Stimulated activated CD8-positive, alpha-beta memory T cell treated with anti-CD3 and anti-CD28 coated beads, Interleukin-7, amount 100 ng/mL, for 24 hours (primary cell): Measurements from ENCODE around the gene SHANK3.

Experiments
- DNase-seq: peaks from one replicate; pipeline ENCODE4 v3.0.0-alpha.2; 2020; ENCODE audit warnings: low read depth

SHANK3 gene

DNA sequence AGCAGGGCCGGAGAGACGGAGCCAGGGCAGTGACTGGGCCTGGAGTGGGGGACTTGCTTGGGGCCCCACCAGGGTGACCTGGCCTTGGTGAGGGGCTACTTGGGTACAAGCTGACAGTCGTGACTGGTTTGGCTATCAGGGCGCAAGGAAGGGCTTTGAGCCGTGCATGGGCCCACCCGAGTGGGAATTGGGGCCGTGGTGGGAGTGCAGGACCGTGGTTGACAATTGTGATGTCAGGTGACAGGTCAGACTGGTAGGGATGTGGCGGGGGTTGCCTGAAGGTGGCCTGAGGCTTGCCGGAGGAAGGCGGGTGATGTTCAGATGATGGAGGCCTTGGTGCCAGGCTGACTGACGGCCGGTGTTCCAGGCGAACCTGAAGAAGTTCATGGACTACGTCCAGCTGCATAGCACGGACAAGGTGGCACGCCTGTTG lies 5.6 kb downstream of the SHANK3 start:
- no peak for DNase-seq

DNA sequence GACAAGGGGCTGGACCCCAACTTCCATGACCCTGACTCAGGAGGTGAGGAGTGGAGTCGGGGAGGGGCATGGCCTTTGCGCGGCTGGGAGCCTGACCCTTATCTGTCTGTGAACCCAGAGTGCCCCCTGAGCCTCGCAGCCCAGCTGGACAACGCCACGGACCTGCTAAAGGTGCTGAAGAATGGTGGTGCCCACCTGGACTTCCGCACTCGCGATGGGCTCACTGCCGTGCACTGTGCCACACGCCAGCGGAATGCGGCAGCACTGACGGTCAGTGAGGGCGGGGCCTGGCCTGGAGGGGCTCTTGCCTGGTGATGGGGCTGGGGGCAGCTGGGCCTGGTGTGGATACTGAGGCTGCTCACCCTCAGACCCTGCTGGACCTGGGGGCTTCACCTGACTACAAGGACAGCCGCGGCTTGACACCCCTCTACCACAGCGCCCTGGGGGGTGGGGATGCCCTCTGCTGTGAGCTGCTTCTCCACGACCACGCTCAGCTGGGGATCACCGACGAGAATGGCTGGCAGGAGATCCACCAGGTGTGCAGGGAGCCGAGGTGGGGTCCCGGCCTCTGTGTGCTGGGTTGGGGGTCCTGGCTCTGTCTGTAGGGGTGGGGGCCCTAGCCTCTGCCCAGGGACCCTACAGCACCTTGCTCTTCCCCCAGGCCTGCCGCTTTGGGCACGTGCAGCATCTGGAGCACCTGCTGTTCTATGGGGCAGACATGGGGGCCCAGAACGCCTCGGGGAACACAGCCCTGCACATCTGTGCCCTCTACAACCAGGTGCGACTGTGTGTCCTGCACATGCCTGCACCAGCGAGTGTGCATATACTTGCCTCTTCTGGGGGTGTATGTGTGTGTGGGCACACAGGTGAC lies 6.3 kb downstream of the SHANK3 start:
- DNase-seq = no peak

DNA sequence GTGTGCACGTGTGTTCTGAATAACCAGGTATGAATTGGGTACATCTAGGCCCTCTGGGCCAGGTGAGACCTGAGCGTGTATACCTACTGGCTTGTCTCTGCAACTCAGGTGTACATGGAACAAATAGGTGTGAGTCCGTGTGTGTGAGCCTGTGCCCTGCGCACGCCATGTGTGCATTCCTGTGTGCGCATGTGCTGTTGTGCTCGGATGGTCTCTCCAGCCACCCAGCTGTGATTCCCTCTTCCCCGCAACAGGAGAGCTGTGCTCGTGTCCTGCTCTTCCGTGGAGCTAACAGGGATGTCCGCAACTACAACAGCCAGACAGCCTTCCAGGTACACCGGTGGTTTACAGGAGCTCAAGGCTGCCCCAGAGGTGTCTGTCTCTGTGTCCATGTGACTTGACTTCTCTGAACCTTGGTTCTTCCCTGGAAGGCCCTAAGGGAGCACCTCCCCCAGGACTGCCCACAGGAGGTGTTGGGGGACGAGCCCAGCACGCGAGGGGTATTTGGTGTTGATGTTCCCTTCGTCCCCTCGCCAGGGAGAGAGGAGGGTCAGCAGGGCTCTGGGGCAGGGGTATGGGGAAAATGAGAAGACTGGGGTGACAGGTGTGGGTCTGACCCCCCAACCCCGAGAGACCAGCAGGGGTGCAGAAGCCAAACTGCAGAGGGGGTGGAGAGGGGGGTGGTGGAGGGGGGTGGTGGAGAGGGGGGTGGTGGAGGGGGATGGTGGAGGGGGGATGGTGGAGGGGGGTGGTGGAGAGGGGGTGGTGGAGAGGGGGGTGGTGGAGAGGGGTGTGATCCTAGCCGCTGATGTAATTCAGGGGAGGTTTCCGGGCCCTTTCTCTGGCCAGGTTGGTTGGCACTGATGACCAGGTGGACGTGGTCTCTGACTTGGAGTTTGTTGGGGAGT lies 10.7 kb downstream of the SHANK3 start:
- DNase-seq = no peak

DNA sequence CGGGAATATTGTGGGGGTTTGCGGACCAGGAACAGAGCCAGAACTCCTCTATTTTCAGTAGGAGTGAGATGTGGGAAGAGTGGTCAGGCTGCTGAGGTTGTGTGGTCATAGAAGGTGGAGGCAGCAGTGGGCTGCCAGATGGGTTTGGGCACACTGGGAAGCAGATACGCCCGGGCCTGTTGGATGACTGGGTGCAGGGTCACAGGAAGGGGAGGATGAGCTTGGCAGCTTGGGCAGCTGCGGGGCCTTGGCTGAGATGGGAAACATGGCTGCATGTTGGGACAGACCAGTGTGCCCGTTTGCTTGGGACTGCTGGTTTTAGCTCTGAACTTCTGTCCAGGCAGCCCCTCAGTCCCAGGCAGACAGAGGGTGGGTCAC lies 11.4 kb downstream of the SHANK3 start:
- no peak for DNase-seq

DNA sequence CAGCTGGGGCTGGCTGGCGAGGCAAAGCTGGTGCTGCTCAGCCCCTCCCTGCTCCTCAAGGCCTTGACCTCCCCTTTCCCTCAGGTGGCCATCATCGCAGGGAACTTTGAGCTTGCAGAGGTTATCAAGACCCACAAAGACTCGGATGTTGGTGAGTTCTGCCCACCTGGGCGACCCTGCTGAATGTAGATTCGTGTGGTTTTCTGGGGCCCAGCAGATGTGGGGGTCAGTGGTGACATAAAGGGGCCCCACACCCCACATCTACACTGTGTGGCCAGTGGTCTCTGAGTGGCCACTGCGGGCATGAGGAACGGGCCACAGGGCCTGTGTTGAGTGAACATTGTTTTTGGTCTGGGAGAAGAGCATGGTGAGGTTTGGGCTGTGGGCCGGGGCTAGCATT lies 11.9 kb downstream of the SHANK3 start:
- DNase-seq = no peak

DNA sequence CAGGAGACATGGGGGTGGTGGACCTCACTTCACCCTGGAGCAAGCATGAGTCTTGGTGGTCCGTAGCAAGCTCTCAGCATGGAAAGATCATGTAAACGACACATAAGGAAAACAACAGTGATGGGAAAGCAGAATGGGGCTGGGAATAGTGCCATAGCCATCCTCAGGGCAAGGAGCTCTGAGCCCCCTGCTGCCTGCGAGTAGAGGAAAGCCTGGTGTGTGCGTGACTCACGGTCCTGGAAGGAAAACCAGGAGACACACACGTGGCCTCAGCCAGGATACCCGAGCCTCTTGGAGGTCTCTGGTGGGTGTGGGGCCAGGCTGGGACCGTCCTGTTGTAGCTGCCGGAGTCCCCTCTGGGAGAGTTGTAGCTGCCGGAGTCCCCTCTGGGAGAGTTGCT lies 12.4 kb downstream of the SHANK3 start:
- DNase-seq = no peak

DNA sequence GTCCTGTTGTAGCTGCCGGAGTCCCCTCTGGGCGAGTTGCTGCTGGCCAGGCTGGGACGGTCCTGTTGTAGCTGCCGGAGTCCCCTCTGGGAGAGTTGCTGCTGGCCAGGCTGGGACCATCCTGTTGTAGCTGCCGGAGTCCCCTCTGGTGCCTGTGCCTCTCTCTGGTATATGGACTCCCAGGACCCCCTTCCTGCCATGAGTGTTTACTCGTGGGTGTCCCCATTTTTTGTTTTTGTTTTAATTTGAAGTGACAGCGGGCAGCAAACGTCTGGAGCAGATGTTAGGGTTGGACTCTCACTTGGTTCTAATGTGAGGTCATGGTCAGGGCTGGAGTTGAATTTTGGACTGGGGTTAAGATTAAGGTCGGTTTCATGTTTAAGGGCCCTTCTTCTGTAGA lies 14.2 kb downstream of the SHANK3 start:
- DNase-seq = no peak

DNA sequence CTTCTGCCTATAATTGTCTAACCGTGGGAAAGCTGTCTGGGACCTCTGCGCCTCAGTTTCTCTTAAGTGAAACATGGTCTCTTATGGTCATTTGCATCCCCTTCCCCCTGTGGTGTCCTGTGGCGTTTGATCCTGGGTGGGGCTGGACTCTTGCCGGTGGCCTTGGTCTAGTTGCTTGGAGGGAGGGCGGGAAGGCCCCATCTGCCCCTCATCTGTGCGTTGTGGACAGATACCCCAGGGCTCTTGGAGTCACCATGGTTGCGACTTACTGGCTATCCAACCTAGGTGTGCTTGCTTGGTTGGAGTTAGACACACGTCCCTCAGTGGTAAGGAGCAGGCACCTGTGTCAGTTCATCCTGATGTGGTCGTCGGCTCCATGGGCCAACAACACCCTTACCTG lies 15.2 kb downstream of the SHANK3 start:
- no peak for DNase-seq

DNA sequence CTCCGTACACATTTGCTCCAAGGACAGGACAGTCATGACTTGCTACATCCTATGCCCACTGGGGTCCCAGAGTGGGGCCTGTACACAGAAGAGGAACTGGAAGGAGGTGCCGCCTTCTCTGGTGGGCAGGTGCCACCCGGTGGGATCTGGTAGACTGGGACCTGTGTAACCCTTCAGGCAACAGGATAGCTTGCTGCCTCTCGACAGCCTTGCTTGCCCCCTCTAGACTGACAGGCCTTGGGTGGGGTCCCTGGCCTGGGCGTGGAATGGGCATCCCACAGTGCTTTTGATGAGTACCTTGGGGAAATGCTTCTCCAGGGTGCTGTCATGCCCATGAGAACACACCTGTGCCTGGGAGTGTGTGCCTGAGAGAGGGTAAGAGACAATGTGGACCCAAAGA lies 15.8 kb downstream of the SHANK3 start:
- no peak for DNase-seq

DNA sequence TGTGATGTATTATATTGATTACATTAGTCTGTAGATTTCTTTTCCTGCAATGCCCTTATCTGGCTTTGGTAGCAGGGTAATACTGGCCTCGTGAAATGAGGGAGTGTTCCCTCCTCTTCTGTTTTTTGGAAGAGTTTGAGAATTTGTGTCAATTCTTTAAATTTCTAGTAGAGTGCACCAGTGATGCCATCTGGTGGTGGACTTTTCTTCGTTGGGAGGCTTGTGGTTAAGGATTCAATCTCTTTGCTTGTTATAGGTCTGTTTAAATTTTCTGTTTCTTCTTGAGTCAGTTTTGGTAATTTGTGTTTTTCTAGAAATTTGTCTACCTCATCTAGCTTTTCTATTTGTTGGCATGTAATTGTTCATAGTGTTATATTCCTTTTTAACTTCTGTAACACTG lies 18.9 kb downstream of the SHANK3 start:
- no peak for DNase-seq

DNA sequence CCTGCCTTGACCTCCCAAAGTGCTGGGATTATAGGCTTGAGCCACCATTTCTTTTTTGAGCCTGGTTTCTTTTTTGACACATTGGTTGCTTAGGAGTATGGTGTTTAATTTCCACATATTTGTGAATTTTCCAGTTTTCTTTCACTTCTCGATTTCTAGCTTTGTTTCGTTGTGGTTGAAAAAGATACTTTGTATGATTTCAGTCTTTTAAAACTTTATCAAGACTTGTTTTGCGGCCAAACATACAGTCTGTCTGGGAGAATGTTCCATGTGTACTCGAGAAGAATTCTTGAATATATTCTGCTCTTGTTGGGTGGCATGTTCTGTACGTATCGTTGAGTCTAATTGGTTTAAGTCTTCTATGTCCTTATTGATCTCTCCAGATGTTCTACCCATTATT lies 20.8 kb downstream of the SHANK3 start:
- DNase-seq = no peak

DNA sequence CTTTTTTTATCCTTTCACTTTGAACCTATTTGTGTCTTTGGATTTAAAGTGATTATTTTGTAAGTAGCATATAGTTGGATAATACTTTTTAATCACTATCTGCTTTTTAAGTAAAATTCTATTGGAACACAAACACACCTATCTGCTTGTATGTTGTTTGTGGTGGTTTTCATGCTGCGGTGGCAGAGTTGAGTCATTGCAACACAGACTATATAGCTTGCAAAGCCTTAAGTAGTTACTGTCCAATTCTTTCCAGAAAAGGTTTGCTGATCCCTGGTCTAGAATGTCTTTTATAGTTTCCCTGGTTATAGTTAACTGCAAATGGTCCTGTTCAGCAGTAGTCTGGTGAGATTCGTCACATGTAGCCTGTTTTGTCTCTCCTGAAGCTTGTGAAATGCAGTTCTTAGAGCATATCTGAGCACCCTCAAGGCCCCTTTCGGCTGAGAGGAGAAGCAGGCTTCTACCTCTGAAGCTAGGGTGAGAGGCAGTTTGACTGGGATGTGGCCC lies 21.5 kb downstream of the SHANK3 start:
- DNase-seq = no peak

DNA sequence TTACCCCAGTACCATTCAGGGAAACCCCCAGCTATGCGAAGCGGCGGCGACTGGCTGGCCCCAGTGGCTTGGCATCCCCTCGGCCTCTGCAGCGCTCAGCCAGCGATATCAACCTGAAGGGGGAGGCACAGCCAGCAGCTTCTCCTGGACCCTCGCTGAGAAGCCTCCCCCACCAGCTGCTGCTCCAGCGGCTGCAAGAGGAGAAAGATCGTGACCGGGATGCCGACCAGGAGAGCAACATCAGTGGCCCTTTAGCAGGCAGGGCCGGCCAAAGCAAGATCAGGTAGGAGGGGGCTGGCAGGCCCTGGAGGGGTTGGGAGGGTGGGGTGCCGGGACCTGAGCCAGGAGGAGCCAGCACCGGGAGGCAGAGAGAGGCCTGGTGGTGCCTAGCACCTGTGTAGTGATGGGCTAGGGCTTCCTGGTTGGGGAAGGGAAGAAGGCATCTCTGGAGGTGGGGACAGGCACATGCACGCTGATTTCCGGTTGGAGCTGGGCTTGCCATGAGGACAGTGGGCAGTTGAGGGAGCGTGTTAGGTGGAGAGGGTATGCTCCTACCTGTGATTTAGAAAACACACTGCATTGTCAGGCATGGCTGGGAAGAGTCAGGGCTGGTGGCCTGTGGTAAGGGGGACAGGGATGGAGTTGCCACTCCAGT lies 22.3 kb downstream of the SHANK3 start:
- no peak for DNase-seq

DNA sequence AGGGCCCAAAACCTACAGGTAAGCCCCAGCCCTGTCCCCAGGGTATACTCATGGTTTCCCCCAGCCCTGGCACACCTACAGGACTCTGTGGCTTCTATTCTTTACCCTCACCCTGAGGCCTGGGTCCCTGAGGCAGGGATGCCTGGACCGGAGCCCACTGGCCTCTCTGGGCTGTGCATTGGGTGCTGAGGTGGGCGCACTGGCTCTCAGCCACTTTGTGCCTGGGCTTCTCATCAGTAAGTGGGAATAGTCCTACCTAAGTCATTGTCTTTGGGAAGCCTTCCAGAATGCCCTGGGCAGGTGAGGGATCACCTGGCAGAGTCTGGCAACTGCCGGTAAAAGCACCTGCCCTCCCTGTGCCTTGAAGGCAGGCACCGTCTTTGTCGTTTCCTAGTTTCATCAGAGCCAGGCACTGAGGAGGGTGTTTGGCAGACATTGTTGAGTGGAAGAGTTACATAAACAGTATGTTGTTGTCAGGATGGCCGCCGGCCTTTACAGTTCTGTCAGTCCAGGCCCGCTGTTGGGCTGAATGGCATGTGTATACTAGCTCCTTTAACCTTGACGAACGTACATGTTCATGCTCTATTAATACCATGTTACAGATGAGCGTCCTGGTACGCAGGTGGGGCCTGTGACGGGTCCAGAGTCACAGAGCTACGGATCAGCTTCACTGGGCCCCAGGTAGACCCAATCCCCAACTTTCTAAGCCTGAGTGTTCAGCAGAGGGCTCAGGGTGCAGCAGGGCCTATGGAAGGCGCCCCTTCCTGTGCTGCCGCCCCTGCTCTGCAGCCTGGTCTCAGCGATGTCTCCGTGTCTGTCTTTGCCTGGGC lies 23.0 kb downstream of the SHANK3 start:
- no peak for DNase-seq

DNA sequence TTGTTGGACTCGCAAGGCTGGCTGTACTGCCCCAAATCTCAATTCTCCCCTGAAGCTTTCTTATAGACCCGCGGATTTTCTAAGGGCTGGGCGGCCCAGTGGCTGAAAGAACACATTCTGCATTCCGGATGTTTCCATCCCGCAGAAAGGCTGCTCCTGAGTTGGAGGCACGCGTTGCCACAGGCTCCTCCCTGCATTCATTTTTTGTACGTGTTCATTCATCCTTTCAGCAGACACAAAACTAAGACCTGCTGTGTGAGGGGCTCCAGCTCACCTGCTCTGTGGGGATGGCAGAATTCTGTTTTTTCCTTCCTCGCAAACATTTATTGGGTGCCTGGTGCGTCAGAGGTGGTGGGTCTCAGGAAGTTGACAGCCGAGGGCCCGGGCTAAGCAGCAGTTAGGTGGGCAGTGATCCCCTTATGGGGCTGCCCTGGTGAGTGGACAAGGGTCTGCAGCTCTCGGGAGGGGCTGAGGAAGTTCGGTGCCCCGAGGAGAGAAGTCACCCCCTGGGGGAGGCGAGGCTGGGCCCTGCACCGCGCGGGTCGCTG lies 23.7 kb downstream of the SHANK3 start:
- DNase-seq = no peak

DNA sequence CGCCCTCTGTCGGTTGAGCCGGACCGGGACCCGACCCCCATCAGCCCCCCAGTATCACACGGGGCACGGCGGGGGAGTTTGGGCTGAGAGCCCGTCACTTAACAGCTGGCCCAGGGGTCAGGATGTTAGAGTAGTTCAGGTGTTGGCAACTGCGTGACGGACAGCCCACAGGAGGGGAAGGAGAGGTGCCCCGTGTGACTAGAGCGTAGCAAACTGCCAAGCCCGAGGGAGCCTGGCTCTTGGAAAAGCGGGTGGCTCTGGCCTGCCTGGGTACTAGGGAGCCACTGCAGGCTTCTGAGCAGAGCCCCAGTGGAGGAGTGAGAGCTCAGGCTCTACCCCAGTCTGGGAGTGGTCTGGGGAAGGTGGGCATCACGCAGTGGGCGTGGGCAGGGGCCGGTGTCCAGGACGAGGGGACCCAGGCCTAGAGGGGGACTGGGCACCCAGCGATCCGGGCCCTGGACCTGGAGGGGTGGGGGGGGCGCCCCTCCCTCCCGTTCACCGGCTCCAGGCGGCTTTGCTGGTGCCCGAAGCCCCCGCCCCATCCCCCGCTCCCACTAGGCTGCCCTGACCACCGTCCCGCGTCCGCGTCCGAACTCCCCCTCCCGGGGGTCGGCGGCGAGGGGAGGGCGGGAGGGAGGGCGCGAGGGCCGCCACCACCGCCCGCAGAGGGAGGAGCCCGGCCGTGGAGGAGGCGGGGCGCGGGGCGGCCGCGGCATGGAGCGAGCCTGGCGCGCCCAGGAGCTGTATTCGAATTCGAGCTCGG lies 24.4 kb downstream of the SHANK3 start:
- DNase-seq = no peak

DNA sequence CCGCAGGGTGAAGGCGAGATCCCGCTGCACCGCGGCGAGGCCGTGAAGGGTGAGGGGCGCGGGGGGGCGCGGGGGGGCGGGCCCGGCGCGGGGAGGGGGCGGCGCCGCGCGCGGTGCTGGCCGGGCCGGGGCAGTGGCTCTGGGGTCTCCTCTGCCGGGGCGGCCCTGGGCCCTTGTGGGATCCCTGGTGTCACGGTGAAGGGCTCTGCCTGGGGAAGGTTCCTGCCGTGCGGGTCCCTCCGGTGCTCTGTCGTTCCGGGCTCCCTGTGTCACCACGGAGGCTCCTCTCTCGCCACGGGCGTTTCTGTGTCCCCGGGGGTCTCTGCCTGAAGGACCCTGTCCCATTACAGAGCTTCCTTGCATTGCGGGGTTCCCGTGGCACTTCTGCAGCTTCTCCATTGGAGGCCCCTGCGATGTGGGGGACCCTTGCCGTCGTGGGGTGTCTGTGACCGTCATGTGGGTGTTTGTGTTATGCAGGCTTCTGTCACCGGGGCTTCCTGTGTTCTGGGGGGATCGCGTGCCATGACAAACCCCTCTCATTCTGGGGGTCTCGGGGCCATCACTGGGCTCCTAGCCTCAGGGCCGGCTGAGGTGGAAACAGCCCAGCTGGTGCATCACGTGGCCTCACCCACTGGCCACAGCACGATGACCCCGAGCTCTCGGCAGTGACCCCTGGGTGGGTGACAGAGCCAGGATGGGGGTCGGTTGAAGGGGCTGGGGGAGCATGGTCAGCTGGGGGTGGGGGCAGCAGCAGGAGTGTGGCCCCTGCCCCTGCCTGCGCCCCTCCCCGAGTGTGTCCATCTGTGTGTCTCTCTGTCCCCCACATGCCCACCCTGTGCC lies 25.3 kb downstream of the SHANK3 start:
- DNase-seq = no peak

DNA sequence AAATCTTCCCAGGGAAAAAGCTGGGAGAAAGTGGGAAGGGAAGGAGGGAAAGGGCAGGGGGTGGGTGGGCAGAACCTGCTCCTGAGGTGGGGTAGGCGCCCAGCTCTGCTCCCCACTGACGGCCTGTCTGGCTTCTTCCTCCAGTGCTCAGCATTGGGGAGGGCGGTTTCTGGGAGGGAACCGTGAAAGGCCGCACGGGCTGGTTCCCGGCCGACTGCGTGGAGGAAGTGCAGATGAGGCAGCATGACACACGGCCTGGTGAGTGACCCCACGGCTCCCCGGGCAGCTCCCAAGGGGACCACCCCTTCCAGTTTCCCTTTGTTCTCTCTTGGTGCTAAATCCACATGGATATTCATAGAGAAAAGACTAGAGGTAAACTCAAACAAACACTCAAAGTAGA lies 25.9 kb downstream of the SHANK3 start:
- DNase-seq = no peak

DNA sequence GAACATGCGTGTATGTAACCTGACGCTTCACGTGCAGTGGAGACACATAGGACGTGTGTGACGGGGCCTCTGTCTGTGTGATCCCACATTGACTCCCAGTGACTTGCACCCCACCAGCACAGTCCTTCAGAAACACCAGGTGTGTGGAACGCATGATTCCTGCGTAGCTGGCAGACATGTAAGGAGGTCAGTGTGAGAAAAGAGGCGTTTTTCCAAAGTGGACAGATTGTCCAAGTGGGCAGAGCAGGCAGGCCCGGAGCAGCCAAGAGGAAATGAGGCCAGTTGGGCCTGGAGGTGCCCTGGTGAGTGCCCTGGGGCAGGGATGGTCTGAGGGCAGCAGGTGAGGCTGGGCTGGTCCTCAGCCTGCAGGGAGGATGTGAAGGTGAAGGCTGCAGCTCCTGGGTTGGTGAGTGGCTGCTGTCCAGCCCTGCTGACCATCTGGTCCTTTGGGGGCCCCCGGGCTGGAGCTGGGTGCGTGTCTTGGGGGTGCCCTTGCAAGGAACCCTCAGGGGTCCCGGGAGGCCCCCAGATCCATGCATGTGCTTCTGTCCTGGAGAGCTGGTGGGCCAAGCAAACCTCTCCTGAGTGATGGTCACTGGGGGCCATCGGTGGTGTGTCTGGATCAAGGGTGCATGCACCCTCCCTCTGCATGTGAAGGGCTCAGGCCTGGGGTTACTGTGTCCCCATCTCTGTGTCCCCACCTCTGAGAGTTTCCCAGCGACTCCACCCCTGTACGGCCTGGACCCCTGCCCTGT lies 26.6 kb downstream of the SHANK3 start:
- DNase-seq = no peak
